Lower leg skin (tissue), 3 donors: Measurements from ENCODE around the gene SLAIN2.

Experiments used
- POLR2A ChIP-seq, 2 donors: fragments of 450-650 bp; IDR thresholded peaks; one replicate each; pipeline ENCODE4 v1.6.1; 2016 to 2017; ENCODE audit warnings: antibody characterized with exemption in 2 of 2, mild to moderate bottlenecking in 1 of 2, moderate library complexity in 1 of 2
- TF ChIP-seq, protein P1 (sequence below), 3 donors: fragments of 450-650 bp; IDR thresholded peaks; one replicate each; pipeline ENCODE4 v1.5.1; 2016; ENCODE audit warnings: antibody characterized with exemption in 3 of 3, mild to moderate bottlenecking in 3 of 3, moderate library complexity in 2 of 3

DNA sequence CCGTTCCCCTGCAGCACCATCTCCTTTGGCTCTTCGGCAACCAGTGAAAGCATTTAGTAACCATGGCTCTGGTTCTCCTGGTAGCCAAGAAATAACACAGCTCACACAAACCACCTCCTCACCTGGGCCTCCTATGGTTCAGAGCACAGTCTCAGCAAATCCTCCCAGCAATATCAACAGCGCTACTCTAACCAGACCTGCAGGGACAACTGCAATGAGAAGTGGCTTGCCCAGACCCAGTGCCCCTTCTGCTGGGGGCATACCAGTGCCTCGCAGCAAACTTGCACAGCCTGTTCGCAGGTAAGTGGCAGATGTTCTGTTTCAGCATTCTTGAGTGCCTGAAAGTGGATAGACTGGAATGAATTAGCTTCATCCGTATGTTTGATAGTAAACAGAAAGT, 78.8 kb downstream of the SLAIN2 start:
- TF ChIP-seq, protein P1, sequence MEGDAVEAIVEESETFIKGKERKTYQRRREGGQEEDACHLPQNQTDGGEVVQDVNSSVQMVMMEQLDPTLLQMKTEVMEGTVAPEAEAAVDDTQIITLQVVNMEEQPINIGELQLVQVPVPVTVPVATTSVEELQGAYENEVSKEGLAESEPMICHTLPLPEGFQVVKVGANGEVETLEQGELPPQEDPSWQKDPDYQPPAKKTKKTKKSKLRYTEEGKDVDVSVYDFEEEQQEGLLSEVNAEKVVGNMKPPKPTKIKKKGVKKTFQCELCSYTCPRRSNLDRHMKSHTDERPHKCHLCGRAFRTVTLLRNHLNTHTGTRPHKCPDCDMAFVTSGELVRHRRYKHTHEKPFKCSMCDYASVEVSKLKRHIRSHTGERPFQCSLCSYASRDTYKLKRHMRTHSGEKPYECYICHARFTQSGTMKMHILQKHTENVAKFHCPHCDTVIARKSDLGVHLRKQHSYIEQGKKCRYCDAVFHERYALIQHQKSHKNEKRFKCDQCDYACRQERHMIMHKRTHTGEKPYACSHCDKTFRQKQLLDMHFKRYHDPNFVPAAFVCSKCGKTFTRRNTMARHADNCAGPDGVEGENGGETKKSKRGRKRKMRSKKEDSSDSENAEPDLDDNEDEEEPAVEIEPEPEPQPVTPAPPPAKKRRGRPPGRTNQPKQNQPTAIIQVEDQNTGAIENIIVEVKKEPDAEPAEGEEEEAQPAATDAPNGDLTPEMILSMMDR (IDR thresholded peaks at IDR 0.05), result no peak
- no peak for TF ChIP-seq POLR2A (IDR thresholded peaks at IDR 0.05)
